Measurements from ENCODE around the gene BRD3.
A peak's percentile ranks its signal among the peaks of the same experiment; 100 is the strongest.

Gene BRD3

GRCh38 chr9:134039386-134040175, 28.2 kb downstream of the BRD3 start:
- DNase-seq (ENCODE audit: low read depth in 3 of 3) = no peak

- no peak for DNase-seq (ENCODE audit: low read depth in 3 of 3)
Measured at GRCh38 chr9:134037641-134038040, 30.2 kb downstream of the BRD3 start.

GRCh38 chr9:134036130-134036529, 31.7 kb downstream of the BRD3 start:
- DNase-seq (ENCODE audit: low read depth in 3 of 3) = no peak

- DNase-seq (ENCODE audit: low read depth in 3 of 3) = no peak
Measured at GRCh38 chr9:134035041-134036039, 32.5 kb downstream of the BRD3 start.

GRCh38 chr9:134034215-134035040, 33.4 kb downstream of the BRD3 start:
- no peak for DNase-seq (ENCODE audit: low read depth in 3 of 3)

GRCh38 chr9:134033516-134034214, 34.2 kb downstream of the BRD3 start:
- DNase-seq (ENCODE audit: low read depth in 3 of 3) = no peak

GRCh38 chr9:134032456-134033222, 35.2 kb downstream of the BRD3 start:
- no peak for DNase-seq (ENCODE audit: low read depth in 3 of 3)

GRCh38 chr9:134031783-134032182, 36.0 kb downstream of the BRD3 start:
- DNase-seq (ENCODE audit: low read depth in 3 of 3) = no peak

GRCh38 chr9:134030821-134031470, 36.9 kb downstream of the BRD3 start:
- no peak for DNase-seq (ENCODE audit: low read depth in 3 of 3)

- DNase-seq (ENCODE audit: low read depth in 3 of 3) = no peak
Measured at GRCh38 chr9:134029248-134030226, 38.3 kb downstream of the BRD3 start.

GRCh38 chr9:134028575-134029247, 39.1 kb downstream of the BRD3 start:
- DNase-seq (ENCODE audit: low read depth in 3 of 3) = no peak

- no peak for DNase-seq (ENCODE audit: low read depth in 3 of 3)
Measured at GRCh38 chr9:134028076-134028475, 39.8 kb downstream of the BRD3 start.

GRCh38 chr9:134027561-134027960, 40.3 kb downstream of the BRD3 start:
- no peak for DNase-seq (ENCODE audit: low read depth in 3 of 3)

GRCh38 chr9:134026981-134027380, 40.8 kb downstream of the BRD3 start:
- no peak for DNase-seq (ENCODE audit: low read depth in 3 of 3)

GRCh38 chr9:134026581-134026980, 41.2 kb downstream of the BRD3 start:
- no peak for DNase-seq (ENCODE audit: low read depth in 3 of 3)

GRCh38 chr9:134025606-134026541, 42.0 kb downstream of the BRD3 start:
- peak; percentile 14 to 54 (median 15) for DNase-seq (ENCODE audit: low read depth in 3 of 3)

All from stimulated activated CD4-positive, alpha-beta T cell treated with anti-CD3 and anti-CD28 coated beads, TNF-alpha, amount 100 ng/mL, for 24 hours (primary cell).